SKM-1 treated with dmso at 0.1 percent for 144 hours (cell line): Measurements from ENCODE around the gene CDC73.
"Not testable (repeated sequence)": the region's sequence is repeated elsewhere in the genome, so short reads cannot be mapped to it uniquely, and the experiment has no call there.

ENCODE experiments used
- DNase-seq: peaks from one replicate; lab custom pipeline; 2025; ENCODE audit not compliant: unreplicated experiment; lab: John Stamatoyannopoulos, UW

CDC73 gene

DNA sequence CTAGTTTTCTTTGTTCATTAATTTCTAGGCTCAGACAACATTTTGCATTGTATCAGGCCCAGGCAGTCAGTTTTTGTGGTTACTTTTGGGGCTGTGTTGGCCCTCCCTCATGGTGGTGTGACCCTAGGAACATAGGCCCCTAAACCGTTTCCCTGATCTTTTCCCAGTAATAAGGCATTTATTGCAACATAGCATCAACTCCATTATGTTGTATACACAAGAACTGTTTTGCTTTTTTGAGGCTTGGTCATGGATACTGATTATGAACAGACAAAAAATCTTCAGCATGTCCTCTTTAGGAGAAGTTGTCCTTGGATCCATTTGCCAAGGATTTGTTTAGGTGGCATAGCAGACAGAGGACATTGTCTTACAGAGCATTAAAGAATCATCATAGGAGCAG, 54.3 kb downstream of the CDC73 start:
- DNase-seq, result no peak

DNA sequence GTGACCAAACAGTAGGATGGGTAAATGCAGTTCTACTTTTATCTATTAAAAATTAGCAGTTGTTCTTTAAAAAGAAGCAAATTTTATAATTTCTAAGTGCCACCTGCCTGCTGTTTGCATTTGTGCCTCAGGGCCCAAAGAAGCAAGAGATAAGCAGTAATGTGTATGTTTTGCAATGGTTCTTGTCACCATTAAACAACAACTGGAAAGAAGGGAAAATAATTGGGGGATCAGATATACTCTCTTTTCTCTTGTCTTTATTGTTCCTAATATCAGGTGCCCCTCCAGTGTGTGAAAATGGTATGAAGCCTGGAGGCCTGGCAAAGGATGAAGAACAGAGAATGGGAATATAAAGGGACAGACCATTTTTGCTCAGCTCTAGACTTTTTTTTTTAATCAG, 55.0 kb downstream of the CDC73 start:
- DNase-seq, result no peak

GRCh38 chr1:193179094-193179493, 57.3 kb downstream of the CDC73 start:
- DNase-seq, result no peak

DNA sequence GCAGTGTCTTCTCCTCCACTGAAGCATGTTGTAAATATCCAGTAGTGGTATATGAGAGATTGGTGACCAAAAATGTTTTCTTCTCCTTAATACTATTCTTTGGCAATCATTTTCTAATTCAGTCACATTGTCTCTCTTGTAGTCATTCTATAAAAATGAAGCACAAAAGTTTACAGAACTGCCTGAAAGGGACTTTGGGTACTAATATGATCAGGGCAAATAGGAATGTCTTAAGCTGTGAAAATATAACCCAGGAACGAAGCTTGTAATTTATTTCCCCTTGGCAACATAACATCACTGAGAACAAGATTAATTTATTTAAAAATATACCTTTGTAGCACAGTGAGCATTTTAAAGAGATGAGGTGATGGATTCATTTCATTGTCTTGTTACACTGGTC, 59.7 kb downstream of the CDC73 start:
- DNase-seq, result no peak

DNA sequence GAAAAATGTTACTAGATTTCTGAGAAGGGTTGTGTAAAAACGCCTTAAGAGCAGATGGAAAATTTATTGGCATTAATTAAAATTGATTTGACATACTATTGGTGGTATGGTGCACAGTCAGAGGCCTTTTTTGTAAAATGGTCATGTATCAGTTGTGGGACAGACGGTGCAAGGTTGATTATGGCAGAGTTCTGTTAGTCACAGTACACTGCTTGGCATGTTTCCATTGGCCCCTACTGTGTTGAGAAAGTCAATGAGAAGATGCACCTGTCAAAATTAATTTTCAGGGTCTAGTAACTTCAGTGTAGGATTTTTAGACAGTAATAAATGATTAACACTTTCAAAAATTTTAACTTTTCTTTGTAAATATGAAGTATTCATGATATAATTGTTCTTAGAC, 60.2 kb downstream of the CDC73 start:
- no peak for DNase-seq

- DNase-seq, result peak; percentile 75
These were observed 61.3 kb downstream of the CDC73 start for GRCh38 chr1:193183019-193183627.

DNA sequence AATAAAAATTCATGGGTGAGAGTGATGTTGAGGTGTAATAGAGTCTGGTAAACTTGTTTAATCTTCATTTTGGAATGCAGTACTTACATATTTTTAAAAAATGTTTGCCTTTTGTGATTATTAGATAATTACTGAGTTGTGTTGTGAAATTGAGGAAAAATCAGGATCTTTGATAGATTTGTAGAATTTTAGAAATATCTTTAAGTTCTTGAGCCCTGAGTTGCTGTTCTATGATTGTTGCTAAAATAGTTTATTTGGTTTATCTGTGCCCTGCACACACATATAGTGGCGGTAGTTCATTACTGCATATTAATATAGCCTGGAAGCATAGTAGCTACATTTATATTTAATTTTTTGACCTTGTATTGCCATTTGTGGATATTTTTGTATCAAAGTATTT, 62.9 kb downstream of the CDC73 start:
- no peak for DNase-seq

GRCh38 chr1:193185211-193185610, 63.4 kb downstream of the CDC73 start:
- no peak for DNase-seq

DNA sequence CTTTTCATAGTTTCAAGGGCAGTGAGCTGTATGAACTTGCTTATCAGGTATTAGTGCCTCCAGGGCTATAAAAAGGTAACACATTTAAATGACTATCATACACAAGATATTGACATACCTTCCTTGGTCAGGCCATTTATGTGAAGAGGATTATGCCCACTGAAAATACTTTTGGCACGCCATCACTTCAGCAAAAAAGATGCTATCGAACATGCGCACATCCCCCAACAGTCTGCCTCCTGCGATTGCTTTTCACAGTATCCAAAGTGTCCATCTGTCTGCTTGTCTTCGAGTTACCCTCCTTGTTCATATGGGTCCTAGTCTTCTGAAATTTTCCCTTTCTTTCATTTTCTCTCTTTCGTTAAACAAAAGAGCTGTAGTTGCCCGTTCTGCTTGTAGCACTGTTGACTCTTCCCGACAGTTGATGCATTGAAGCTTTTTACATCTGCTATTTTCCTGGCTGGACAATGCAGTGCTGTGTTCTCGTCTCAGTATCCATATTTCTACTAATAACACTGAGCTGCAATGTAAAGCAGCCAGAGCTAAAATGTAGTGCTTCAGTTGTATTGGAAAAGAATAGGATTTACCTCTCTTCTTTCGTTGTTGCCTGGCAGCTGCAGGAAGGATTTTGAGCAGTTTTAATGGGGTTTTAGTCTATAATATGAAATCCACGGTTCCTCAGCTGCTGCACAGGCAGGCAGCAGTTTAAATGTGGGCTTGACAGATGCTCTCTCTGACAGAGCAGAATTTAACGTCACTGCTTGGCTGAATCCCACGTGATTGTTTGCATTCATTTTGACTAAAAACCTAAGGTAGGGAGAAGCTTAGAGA, 64.3 kb downstream of the CDC73 start, which contains the start of gene B3GALT2:
Gene B3GALT2, minus strand, starts transcription at position 713 of the 831 bp plus-strand sequence. CDS start 5,051 bp downstream, outside the sequence.
- DNase-seq, result no peak

DNA sequence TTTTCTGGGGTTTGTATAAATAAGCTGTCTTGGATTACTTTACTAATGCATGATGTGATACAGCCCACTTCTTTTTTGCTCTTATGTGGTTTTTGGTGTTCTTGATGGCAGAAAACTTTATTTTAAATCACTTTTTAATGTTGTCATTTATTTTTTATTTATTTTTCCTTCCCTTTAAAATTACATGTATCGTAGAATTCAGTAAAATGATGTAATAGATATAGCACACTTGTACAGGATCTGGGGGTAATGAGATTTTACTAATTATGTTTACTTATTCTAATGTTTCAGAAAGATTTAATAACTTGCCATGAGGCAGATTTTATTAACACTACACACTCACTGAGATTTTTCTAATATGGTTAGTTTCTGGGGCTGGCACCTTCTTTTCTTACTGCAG, 65.3 kb downstream of the CDC73 start:
- DNase-seq, result no peak

GRCh38 chr1:193188915-193189314, 67.1 kb downstream of the CDC73 start:
- not testable (repeated sequence) for DNase-seq

DNA sequence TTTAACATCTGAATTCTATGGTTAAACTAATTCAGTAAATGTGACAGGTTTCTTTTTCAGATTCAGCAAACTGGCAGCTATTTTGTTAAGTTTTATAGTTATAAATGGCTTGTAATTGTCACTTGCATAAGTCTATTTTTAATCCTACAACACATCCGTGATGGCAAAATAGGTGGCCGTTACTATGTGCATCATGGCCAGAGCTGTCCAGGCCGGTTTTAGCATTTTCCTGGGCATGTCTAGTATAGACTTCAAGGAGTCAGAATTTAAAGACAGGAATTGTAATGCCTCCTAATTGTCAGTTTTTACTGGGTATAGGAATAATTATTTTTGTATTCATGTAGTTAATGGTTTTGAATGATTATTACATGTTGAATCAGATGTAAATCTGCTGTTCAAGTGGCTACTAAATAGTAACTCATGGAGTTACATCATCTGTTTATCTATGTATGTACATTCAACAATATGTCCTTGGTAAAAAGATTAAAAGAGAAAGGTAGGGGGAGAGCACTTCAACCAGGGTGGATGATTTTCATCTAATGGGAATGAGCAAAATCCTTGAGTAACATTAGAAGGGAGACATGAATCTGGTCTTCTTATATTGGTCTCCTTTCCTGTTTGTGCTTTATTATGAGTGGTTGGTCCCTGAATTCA, 67.7 kb downstream of the CDC73 start:
- no peak for DNase-seq

DNA sequence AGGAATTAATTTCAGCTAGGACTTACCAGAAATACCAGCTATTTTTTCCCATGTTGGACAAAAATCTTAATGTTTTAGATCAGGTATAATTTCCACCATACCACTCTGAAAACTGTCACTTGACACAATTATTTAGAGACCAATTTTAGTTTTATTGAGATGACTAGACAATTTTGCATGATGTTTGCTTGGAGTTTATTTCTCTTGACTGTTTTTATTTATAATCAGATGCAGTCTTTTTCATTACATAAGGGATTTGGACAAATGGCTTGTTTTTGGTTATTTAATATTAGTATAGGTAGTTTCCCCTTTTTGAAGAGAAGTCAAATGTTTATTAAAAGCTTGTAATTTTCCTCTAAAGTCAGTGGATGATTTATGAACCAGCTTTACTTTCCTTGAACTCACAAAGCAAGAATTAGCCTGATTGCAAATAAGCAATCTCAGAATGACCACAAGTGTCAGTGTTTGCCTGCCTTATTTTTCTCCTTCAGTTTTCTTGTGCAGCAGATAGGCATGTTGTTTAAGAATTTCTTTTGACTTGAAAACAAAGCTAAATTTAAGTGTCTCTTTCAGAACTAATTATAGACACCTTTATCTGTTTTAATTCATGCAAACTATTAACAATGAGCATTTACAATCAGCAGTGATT, 68.4 kb downstream of the CDC73 start:
- no peak for DNase-seq

GRCh38 chr1:193192586-193192985, 70.8 kb downstream of the CDC73 start:
- no peak for DNase-seq

- DNase-seq, result no peak
These were observed 78.1 kb downstream of the CDC73 start for GRCh38 chr1:193199940-193200339.

- DNase-seq, result no peak
These were observed 79.2 kb downstream of the CDC73 start for GRCh38 chr1:193201021-193201420.

DNA sequence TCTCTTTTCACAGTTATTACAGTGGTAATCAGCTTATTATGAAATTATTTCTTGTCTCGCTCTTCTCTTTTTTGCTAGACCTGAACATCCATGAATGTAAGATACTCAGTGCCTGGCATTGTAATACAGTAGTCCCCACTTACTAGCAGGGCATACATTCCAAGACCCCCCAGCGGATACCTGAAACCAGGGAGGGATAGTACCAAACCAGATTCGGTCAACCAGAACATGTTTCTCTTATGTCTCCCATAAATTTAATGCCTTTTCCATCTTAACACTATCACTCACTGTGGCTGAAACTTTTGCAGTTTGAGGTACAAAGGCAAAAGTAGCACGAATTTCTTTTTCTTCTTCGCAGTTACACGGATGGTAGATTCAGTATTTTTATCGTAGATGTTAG, 89.2 kb downstream of the CDC73 start:
- no peak for DNase-seq

- DNase-seq, result no peak
These were observed 89.7 kb downstream of the CDC73 start for GRCh38 chr1:193211539-193211938.

- no peak for DNase-seq
These were observed 90.8 kb downstream of the CDC73 start for GRCh38 chr1:193212637-193213036.

GRCh38 chr1:193213998-193214397, 92.2 kb downstream of the CDC73 start:
- DNase-seq, result no peak

DNA sequence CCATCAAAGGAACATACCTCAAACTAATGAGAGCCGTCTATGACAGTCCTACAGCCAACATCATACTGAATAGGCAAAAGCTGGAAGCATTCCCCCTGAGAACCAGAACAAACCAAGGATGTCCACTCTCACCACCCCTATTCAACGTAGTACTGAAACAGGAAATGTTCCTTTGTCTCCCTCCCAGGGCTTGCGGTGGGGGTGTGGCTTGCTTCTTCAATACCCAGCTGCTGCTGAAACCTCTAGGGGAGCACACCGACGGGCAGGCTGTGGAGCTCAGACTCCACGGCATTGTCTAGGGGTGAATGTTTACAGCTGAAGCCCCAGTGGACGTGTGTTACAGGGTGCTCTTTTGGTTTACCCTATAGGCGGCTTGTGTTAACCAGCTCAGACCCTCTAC, 95.1 kb downstream of the CDC73 start:
- DNase-seq, result no peak

DNA sequence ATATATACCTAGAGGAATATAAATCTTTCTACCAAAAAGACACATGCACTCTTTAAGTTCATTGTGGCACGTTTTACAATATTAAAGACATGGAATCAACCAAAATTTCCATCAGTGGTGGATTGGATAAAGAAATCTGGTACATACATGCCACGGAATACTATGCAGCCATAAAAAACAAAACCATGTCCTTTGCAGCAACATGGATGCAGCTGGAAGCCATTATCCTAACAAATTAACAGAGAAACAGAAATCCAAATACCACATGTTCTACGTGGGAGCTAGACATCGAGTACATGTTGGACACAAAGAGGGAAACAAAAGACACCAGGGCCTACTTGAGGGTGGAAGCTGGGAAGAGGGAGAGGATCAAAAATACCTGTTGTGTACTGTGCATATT, 97.6 kb downstream of the CDC73 start:
- no peak for DNase-seq
